GM20431 (cell line): Measurements from ENCODE around the gene ACSS2.

Experiments
- in situ Hi-C: fragments of 300-500 bp; cut with MseI, MboI; formaldehyde crosslinking; loops from one replicate; pipeline ENCODE4 v1.15.0; 2020; ENCODE audit warnings: low sequenced_read_pairs; ENCODE audit not compliant: unreplicated experiment

The ACSS2 gene

GRCh38 chr20:34968042-34968775 lies 91.8 kb downstream of the ACSS2 start:
- in situ Hi-C loops, result no loop called here

- in situ Hi-C loops, result no loop called here
Observed at GRCh38 chr20:34970193-34970840, 93.9 kb downstream of the ACSS2 start.

DNA sequence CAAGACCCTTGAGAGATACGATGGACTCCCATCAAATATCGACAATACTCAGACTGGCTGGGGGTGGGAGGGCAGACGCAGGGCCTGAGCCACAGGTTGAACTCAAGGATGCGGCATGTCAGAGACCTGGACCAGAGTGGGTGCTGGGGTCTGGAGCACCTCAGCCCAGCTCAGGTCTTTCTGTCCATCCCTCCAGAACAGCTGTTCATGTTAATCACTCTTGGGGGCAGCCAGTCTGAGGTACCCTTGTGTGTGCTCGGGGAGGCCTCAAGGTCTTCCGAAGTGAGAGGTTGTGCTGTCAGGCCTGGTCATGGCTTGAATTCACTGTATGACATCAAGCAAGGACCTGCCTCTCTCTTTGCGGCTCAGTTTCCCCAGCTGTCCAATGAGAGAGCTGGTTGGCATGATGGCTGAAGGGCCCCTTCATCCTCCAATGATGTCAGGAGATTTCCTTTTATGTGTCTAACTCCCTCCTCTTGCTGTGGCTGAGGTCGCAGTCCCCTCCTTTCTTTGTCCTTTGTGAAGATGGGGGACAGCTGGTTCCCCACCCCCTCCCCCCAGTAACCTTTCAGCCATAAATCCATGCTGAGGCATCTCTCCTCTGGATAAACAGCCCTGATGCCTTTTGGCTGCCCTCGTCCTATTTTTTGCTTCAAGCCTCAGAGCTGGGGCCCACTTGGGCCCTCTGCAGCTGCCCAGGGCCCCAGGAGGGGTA lies 94.6 kb downstream of the ACSS2 start:
- in situ Hi-C loops, result no loop called here

DNA sequence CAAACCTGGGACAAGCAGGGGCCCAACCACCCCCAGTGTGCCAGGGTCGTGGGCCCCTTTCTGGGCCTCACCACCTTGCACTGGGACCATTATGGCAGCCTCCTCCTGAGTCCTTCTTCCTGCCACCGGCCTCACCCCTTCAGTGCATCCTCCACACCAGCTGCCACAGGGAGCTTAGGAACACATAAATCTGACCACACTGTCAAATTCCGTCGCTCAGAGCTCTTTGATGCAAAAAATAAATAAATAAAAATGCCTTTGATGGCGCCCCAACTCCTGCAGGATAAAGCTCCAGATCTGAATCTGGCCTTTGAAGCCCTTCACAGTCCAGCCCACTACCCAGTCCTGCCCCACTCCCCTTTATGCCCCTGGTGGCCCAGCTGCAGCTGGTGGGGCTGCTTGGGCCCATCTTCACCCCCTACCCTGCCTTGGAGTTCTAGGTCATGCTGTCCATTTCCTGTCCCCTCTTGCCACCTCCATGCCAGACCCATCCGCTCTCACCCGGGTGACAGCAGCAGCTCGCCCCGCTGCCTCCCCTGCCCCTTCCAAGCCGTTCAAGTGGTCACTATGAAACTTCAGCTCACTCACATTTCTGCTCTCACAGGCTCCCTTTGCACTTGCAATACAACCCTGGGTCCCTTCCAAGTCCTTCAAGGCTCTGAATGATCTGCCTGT lies 95.3 kb downstream of the ACSS2 start:
- in situ Hi-C loops, result no loop called here

DNA sequence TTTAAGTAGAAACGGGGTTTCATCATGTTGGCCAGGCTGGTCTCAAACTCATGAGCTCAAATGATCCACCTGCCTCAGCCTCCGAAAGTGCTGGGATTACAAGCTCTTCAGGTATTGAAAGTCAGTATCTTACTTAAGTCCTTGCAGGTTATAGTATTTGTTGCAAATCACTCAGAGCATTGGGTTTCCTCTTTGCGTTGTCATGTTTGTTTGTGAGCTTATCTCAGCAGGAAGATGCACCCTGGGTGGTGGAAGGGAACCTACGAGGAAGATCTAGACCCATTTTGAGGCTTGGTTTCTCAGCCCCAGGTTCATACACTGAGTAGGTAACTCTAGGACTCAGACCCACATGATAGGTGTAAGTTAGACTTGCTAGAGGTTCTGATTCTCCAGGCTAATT lies 97.8 kb downstream of the ACSS2 start:
- in situ Hi-C loops, result no loop called here

DNA sequence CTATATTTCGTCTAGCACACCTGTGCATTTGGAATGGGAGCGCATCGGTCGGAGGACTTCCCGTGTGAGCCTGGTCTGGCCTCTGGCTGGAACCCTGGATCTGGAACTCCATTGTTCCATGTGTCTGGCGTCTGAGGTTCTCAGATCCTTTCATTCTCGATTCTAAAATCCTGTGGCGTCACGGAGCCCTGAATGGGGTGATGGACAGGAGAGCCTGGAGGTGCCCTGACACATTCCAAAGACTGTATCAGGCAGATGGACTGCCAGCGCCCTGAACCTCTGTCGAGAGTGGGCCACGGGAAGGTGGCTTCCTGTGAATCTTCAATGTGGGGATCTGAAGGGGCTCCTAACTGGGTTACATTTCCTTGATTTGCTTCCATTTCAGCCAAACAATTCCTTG lies 99.9 kb downstream of the ACSS2 start:
- in situ Hi-C loops, result no loop called here
